Ovary (tissue), 9 donors: ENCODE results near the gene NSRP1. TPM values are rescaled to one million over a fixed set of nuclear protein-coding genes. Genes with fewer than 3 reads are reported as not detected.
"Not testable (repeated sequence)": the region's sequence is repeated elsewhere in the genome, so short reads cannot be mapped to it uniquely, and the experiment has no call there.

Experiments
- DNase-seq, 5 donors: peaks; one replicate each; pipeline ENCODE4 v3.0.0-alpha.2; 2019 to 2020
- H3K27ac ChIP-seq, 2 donors: fragments of 200-600 bp; one replicate each; pipeline versions ENCODE4 v1.5.1 to v1.8.0; 2019 to 2022
- H3K27me3 ChIP-seq: fragments of 200-600 bp; one replicate; pipeline ENCODE4 v1.8.0; 2022
- H3K36me3 ChIP-seq: fragments of 200-600 bp; sonication (generic); one replicate; pipeline ENCODE4 v1.5.1; 2019
- H3K4me1 ChIP-seq: one replicate; pipeline ENCODE4 v1.8.1; 2013; ENCODE audit warnings: mild to moderate bottlenecking, moderate library complexity; ENCODE audit not compliant: insufficient read depth
- H3K4me3 ChIP-seq: fragments of 200-600 bp; sonication (generic); one replicate; pipeline ENCODE4 v1.5.1; 2017
- H3K9me3 ChIP-seq, 2 donors: fragments of 200-600 bp in 1 of 2; sonication (generic) in 1 of 2; one replicate each; pipeline versions ENCODE4 v1.5.1 to v1.8.1; 2013 to 2019; ENCODE audit warnings: mild to moderate bottlenecking in 1 of 2, moderate library complexity in 1 of 2
- CTCF ChIP-seq, 3 donors: fragments of 450-650 bp in 2 of 3; fragments of 200-600 bp in 1 of 3; IDR thresholded peaks; one replicate each; pipeline versions ENCODE4 v1.5.1 to v1.8.0; 2016 to 2022; ENCODE audit warnings: antibody characterized with exemption in 3 of 3, mild to moderate bottlenecking in 1 of 3
- EP300 ChIP-seq: sonication (generic); formaldehyde crosslinking; IDR thresholded peaks from one replicate; pipeline ENCODE4 v1.6.1; 2017; ENCODE audit warnings: antibody characterized with exemption
- POLR2A ChIP-seq: fragments of 450-650 bp; IDR thresholded peaks from one replicate; pipeline ENCODE4 v1.6.1; 2017; ENCODE audit warnings: antibody characterized with exemption, mild to moderate bottlenecking, moderate library complexity
- WGBS, 3 donors: extraction: QIAGEN DNeasy Blood & Tissue Kit in 1 of 3; methylation state at CpG; one replicate each; pipeline versions ENCODE4 v1.1.5 to v1.1.7; 2013 to 2017; 5-methylcytosine and 5-hydroxymethylcytosine counted together
- intact Hi-C, 4 donors: fragments of 100-400 bp; cut with DNase I; formaldehyde crosslinking; loops; one replicate each; pipeline versions ENCODE4 v1.11.0 to v1.15.1; 2022 to 2023
- polyA plus RNA-seq, 2 donors: library from polyadenylated mRNA; stranded (reverse); fragments of 200-250 nt in 1 of 2; fragments of 350-450 nt in 1 of 2; fragmentation: Illumina TruSeq in 1 of 2; extraction: RNeasy Lipid Tissue Mini Kit (QIAGEN cat#74804) in 1 of 2; gene quantifications; one replicate each; pipeline ENCODE4 v1.2.3, GENCODE V29; 2013 to 2014
- total RNA-seq, 7 donors: library from RNA; depleted of rRNA in 2 of 7; stranded (reverse); fragments of >200 nt in 2 of 7; fragmentation: NEBNext Ultra II Directional in 3 of 7; extraction: Animal tissue kit (Norgen Biotek cat#: 25700) in 3 of 7; gene quantifications; one replicate each; pipeline versions ENCODE4 v1.1.0 to v1.2.4, GENCODE V29; 2016 to 2023
- donor health status: DM: no; HTN: no; CAD: no; lungs with moderate emphysema.
- donor health status: DM: no; HTN: no; CAD: no.
- donor health status: Bipolar disorder and iron deficiency.
- donor health status: DM: yes; HTN: yes; CAD: no.
- donor health status: DM: no; HTN: no; CAD: no.
- donor health status: DM: yes; HTN: yes; CAD: no.

The NSRP1 gene
- total and polyA plus RNA-seq, 9 donors: 19.0 to 42.1 (median 26.6) TPM

GRCh38 chr17:30197416-30197815, 80.8 kb downstream of the NSRP1 start:
- TF ChIP-seq CTCF (IDR thresholded peaks at IDR 0.05) (no peak), POLR2A (no peak), EP300 (no peak)
- no peaks in the 10 kb centered on the region for H3K4me1 ChIP-seq
- intact Hi-C loops: no loop called here
- H3K27ac ChIP-seq: no peak overlapping the region
- no peak overlapping the region for H3K4me3 ChIP-seq
- 79 to 89% (median 85%) methylated on average over 4 of the region's 4 CpGs for WGBS, 3 donors
- no peaks in the 10 kb centered on the region for H3K27me3 ChIP-seq
- no peaks in the 10 kb centered on the region for H3K9me3 ChIP-seq
- DNase-seq: no peak
- no peaks in the 10 kb centered on the region for H3K36me3 ChIP-seq

- H3K27ac ChIP-seq: no peak overlapping the region
- WGBS, 3 donors: 55 to 65% (median 56%) methylated on average over 5 of the region's 5 CpGs
- DNase-seq: no peak
- TF ChIP-seq CTCF (IDR thresholded peaks at IDR 0.05): no peak
- TF ChIP-seq POLR2A: no peak
- no peak for TF ChIP-seq EP300
- no peaks in the 10 kb centered on the region for H3K9me3 ChIP-seq
- H3K4me3 ChIP-seq: no peak overlapping the region
- intact Hi-C loops: no loop called here
- H3K36me3 ChIP-seq: no peaks in the 10 kb centered on the region
- H3K27me3 ChIP-seq: no peaks in the 10 kb centered on the region
- H3K4me1 ChIP-seq: no peaks in the 10 kb centered on the region
Measured at GRCh38 chr17:30199600-30199999, 83.0 kb downstream of the NSRP1 start.

GRCh38 chr17:30200106-30200505, 83.5 kb downstream of the NSRP1 start:
- TF ChIP-seq EP300 (no peak), CTCF (IDR thresholded peaks at IDR 0.05) (no peak), POLR2A (no peak)
- H3K4me3 ChIP-seq: no peak overlapping the region
- no peaks in the 10 kb centered on the region for H3K27me3 ChIP-seq
- H3K36me3 ChIP-seq: no peaks in the 10 kb centered on the region
- no peaks in the 10 kb centered on the region for H3K4me1 ChIP-seq
- DNase-seq: no peak
- intact Hi-C loops: no loop called here
- 61 to 68% (median 65%) methylated on average over 10 of the region's 10 CpGs for WGBS, 3 donors
- H3K9me3 ChIP-seq: no peaks in the 10 kb centered on the region
- H3K27ac ChIP-seq: no peak overlapping the region

GRCh38 chr17:30200656-30201055, 84.0 kb downstream of the NSRP1 start:
- H3K4me1 ChIP-seq, H3K27me3 ChIP-seq, intact Hi-C loops, H3K9me3 ChIP-seq, H3K4me3 ChIP-seq, H3K27ac ChIP-seq, H3K36me3 ChIP-seq, DNase-seq: not testable (repeated sequence)
- 84 to 92% (median 85%) methylated on average over 8 to 9 of the region's 9 CpGs for WGBS, 3 donors

GRCh38 chr17:30203471-30203981, 86.9 kb downstream of the NSRP1 start:
- Histone ChIP-seq H3K27ac (no peak overlapping the region), H3K36me3 (no peaks in the 10 kb centered on the region), H3K4me1 (no peaks in the 10 kb centered on the region), H3K9me3 (no peaks in the 10 kb centered on the region), H3K4me3 (no peak overlapping the region), H3K27me3 (no peaks in the 10 kb centered on the region)
- intact Hi-C loops: no loop called here
- WGBS, 3 donors: 64 to 74% (median 72%) methylated on average over 6 of the region's 6 CpGs
- TF ChIP-seq POLR2A (no peak), CTCF (IDR thresholded peaks at IDR 0.05) (no peak), EP300 (no peak)
- no peak for DNase-seq
